Coronary artery (tissue), 2 donors: ENCODE data around the gene SLC12A7.

Experiments used
- DNase-seq: peaks from one replicate; pipeline ENCODE4 v3.0.0-alpha.2; 2017; ENCODE audit warnings: low spot score
- H3K27ac ChIP-seq, 2 donors: fragments of 200-600 bp; sonication (generic); one replicate each; pipeline ENCODE4 v1.5.1; 2016 to 2019
- H3K4me3 ChIP-seq: fragments of 200-600 bp; sonication (generic); 2 replicates; pipeline ENCODE4 v1.5.1; 2016; ENCODE audit warnings: mild to moderate bottlenecking, moderate library complexity
- TF ChIP-seq, protein P1 (sequence below): fragments of 200-600 bp; sonication (generic); IDR thresholded peaks from one replicate; pipeline ENCODE4 v1.5.1; 2019; ENCODE audit warnings: antibody characterized with exemption

Gene SLC12A7

GRCh38 chr5:1118231-1118698 is 6.4 kb upstream of the SLC12A7 start:
- no peak overlapping the region for H3K27ac ChIP-seq
- no peak overlapping the region for H3K4me3 ChIP-seq
- TF ChIP-seq, protein P1, sequence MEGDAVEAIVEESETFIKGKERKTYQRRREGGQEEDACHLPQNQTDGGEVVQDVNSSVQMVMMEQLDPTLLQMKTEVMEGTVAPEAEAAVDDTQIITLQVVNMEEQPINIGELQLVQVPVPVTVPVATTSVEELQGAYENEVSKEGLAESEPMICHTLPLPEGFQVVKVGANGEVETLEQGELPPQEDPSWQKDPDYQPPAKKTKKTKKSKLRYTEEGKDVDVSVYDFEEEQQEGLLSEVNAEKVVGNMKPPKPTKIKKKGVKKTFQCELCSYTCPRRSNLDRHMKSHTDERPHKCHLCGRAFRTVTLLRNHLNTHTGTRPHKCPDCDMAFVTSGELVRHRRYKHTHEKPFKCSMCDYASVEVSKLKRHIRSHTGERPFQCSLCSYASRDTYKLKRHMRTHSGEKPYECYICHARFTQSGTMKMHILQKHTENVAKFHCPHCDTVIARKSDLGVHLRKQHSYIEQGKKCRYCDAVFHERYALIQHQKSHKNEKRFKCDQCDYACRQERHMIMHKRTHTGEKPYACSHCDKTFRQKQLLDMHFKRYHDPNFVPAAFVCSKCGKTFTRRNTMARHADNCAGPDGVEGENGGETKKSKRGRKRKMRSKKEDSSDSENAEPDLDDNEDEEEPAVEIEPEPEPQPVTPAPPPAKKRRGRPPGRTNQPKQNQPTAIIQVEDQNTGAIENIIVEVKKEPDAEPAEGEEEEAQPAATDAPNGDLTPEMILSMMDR, result no peak
- no peak for DNase-seq

- no peak overlapping the region for H3K4me3 ChIP-seq
These were observed 5.1 kb upstream of the SLC12A7 start for GRCh38 chr5:1116977-1117376.

GRCh38 chr5:1116109-1116740 is 4.4 kb upstream of the SLC12A7 start:
- no peak for DNase-seq
- Histone ChIP-seq H3K4me3 (no peak overlapping the region), H3K27ac (no peak overlapping the region)
- TF ChIP-seq, protein P1, result no peak

More at GRCh38 chr5:1116977-1117376, 5.1 kb upstream of the SLC12A7 start:
- no peak overlapping the region for H3K27ac ChIP-seq
- DNase-seq, result no peak
- TF ChIP-seq, protein P1, result no peak

GRCh38 chr5:1115123-1115815 is 3.4 kb upstream of the SLC12A7 start:
- H3K27ac ChIP-seq, result no peak overlapping the region
- no peak for DNase-seq
- TF ChIP-seq, protein P1, result no peak
- no peak overlapping the region for H3K4me3 ChIP-seq

DNA sequence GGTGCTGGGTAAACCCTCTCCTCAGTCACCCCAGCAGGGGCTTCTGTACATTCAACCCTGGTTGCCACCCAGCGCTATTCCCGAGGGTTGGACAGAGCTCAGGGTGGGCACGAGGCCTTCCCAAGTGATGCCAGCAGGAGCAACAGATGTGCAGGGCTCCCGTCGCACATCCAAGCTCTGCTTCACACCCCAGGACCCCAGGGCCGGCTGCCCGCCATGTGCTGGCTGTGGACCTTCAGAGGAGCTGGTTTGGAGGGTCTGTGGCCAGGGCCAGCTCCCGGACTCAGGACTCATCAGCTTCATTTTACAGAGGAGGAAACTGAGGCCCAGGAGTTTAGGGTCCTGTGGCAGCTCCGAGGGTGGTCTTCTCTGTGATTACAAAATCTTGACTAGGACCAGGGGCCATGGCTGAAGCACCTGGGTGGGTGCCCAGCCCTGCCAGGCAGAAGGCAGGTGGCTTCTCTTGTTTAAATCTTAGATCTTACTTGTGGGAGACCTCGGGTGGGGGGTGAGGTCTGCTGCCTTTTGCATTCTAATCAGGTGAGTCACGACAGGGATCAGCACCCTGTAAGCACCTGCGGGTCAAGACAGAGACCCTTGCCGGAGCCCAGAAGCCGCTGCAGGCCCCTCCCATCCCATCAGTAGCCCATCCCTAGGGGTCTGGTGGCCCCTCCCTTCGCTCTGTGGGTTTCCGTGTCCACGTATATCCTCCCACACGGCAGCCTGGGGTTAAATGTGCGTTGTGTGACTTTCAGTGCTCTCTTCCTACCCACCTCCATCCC is 2.1 kb upstream of the SLC12A7 start:
- no peak for DNase-seq
- H3K4me3 ChIP-seq, result no peak overlapping the region
- TF ChIP-seq, protein P1, result no peak
- no peak overlapping the region for H3K27ac ChIP-seq

GRCh38 chr5:1113332-1113690 is 1.4 kb upstream of the SLC12A7 start:
- TF ChIP-seq, protein P1, result no peak
- H3K27ac ChIP-seq, result no peak overlapping the region
- no peak overlapping the region for H3K4me3 ChIP-seq
- DNase-seq, result no peak
